A549 (cell line): ENCODE data around the gene RNF186.

ENCODE experiments used
- BCL3 ChIP-seq: fragments of >200 bp; sonication (Bioruptor Twin); formaldehyde crosslinking; IDR thresholded peaks from 3 replicates; pipeline ENCODE4 v1.6.1; 2016
- BHLHE40 ChIP-seq: IDR thresholded peaks from 2 replicates; pipeline ENCODE4 v1.6.1; 2012; ENCODE audit warnings: low read depth, low read length, inconsistent platforms
- CTCF ChIP-seq: fragments of >200 bp; sonication (Bioruptor Twin); formaldehyde crosslinking; IDR thresholded peaks from 3 replicates; pipeline ENCODE4 v1.5.1; 2016
- ELK1 ChIP-seq: fragments of 150-350 bp; IDR thresholded peaks from 2 replicates; pipeline ENCODE4 v1.6.1; 2014; ENCODE audit warnings: low read depth, mild to moderate bottlenecking, low read length
- EP300 ChIP-seq, 2 experiments: fragments of >200 bp; sonication (Bioruptor Twin); formaldehyde crosslinking; IDR thresholded peaks; 2 replicates in 1 of 2; 3 replicates in 1 of 2; pipeline ENCODE4 v1.6.1; 2016 to 2017
- HDAC2 ChIP-seq: fragments of 200-600 bp; sonication (generic); IDR thresholded peaks from 2 replicates; pipeline ENCODE4 v1.6.1; 2016
- MYC ChIP-seq: IDR thresholded peaks from 2 replicates; pipeline ENCODE4 v1.6.1; 2012; ENCODE audit warnings: mild to moderate bottlenecking, inconsistent platforms, low read length, improper control_type of control experiment, borderline replicate concordance
- PHF8 ChIP-seq: fragments of 200-600 bp; sonication (generic); IDR thresholded peaks from 2 replicates; pipeline ENCODE4 v1.6.1; 2016; ENCODE audit warnings: low read depth, mild to moderate bottlenecking, antibody characterized with exemption, moderate library complexity, borderline replicate concordance
- POLR2A ChIP-seq: IDR thresholded peaks from 2 replicates; pipeline ENCODE4 v1.6.1; 2012; ENCODE audit warnings: mild to moderate bottlenecking, low read length
- RAD21 ChIP-seq, 2 experiments: fragments of >200 bp in 1 of 2; sonication (Bioruptor Twin) in 1 of 2; formaldehyde crosslinking in 1 of 2; IDR thresholded peaks in 1 of 2; conservative IDR thresholded peaks in 1 of 2; 2 replicates in 1 of 2; 3 replicates in 1 of 2; pipeline ENCODE4 v1.6.1; 2012 to 2018; ENCODE audit warnings: inconsistent platforms in 1 of 2
- RFX5 ChIP-seq: fragments of 450-650 bp; IDR thresholded peaks from 2 replicates; pipeline ENCODE4 v1.7.1; 2014; ENCODE audit warnings: antibody characterized with exemption, mild to moderate bottlenecking, moderate library complexity
- RNF2 ChIP-seq: fragments of 200-600 bp; sonication (generic); IDR thresholded peaks from 2 replicates; pipeline ENCODE4 v1.6.1; 2016; ENCODE audit warnings: low read depth, mild to moderate bottlenecking, antibody characterized with exemption, moderate library complexity, borderline replicate concordance
- TF ChIP-seq, protein P1 (sequence below): IDR thresholded peaks from 2 replicates; pipeline ENCODE4 v1.6.1; 2012

GRCh38 chr1:19861034-19861433, 46.0 kb upstream of the RNF186 start:
- TF ChIP-seq ELK1: no peak
- TF ChIP-seq MYC: no peak
- no peak for TF ChIP-seq POLR2A
- TF ChIP-seq CTCF: no peak
- no peak for TF ChIP-seq RFX5
- TF ChIP-seq, protein P1, sequence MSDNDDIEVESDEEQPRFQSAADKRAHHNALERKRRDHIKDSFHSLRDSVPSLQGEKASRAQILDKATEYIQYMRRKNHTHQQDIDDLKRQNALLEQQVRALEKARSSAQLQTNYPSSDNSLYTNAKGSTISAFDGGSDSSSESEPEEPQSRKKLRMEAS: no peak
- TF ChIP-seq BCL3: no peak
- TF ChIP-seq PHF8: no peak
- TF ChIP-seq RNF2: no peak
- no peak for TF ChIP-seq RAD21 (conservative IDR thresholded peaks at IDR 0.05 in 1 of 2, IDR thresholded peaks at IDR 0.05 in 1 of 2)
- TF ChIP-seq HDAC2: no peak
- no peak for TF ChIP-seq EP300 (IDR thresholded peaks at IDR 0.05)
- TF ChIP-seq BHLHE40: no peak
